ENCODE measurements around the gene DOCK2. TPM values are rescaled to one million over a fixed set of nuclear protein-coding genes. Genes with fewer than 3 reads are reported as not detected.
A peak's percentile ranks its signal among the peaks of the same experiment; 100 is the strongest.
"Not testable (repeated sequence)": the region's sequence is repeated elsewhere in the genome, so short reads cannot be mapped to it uniquely, and the experiment has no call there.

The DOCK2 gene
- total RNA-seq, 1 donor from 2014 or later: 0.17 TPM

DNA sequence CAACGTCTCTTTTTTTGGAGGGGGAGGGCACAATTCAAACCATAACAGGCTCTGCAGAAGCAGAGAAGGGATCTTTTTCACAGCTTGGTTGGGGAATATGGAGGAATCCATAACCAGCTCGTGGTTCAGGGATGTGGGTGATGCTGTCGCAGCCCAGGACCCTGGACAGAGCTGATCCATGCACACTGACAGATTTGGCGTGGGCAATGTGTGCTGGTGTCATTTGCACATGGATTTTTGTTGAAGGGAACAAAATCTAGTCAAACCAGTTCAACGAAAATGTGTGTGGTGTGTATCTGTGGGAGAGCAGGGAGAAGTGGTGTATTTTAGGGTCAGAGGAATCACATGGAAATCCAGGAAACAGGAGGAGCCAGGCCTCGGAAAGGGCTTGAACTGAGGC is 4.2 kb downstream of the DOCK2 start:
- DNase-seq: peak; percentile 38

DNA sequence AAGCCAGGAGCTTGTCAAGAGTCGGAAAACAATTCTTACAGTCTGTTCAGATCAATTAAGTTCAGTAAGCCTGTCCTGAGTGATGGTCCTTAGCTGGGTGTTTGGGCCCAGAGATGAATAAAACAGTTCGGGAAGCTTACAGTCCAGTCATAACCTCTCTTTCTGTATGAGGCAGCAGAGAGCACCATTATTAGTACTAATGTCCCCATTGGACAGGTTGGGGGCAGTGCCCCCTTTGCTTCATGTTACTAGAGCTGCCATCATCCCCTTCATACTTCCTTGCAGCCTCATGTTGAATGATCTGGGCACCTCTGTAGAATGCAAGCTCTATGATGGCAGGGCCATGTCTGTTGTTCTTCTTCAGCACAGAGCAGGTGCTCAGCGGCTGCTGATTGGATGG is 9.8 kb downstream of the DOCK2 start:
- no peak for DNase-seq

DNA sequence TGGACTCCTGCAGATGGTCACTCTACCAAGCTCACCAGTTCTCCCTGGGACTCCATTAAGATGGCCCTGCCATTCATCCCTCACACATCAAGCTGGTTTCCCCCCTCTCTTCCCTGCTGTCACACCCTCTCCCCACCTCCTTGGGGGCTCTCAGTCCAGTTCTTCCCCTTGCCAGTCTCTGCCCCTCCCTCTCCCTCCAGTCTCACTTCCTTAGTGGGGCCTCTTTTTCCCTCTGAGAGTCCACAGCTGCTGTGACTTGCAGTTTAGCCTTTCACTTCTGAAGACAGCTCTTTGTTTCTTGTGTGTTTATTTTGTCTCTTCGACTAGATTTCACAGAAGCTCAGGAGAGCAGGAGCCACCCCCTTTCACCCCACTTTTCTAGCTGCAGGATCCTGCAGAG is 10.5 kb downstream of the DOCK2 start:
- DNase-seq: no peak

DNA sequence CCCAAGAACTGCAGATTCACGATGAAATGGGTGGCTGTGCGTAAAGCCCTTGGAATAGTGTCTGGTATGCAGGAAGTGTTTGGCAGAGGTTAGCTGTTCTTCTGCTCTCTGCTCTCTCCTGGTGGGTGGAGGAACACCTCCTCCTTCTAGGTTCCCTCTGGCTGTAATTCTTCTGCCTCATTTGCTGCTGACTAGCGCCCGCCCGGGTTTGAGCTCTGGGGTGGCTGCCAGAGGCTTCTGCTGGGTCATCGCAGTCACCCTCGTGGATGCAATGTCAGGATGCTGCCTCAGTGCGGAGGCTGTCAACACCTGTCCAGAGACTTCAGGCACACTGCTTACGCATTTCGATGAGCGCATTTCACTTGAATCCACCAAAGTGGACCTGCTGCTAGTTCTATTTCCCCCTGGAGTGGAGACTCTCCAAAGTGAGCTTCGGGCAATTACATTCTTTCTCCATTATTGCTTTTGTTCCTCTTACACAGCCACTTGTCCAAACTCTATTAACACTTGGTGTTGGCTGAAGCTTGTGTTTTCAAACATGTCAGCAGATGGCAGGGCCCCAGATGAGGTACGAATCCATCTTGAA is 11.7 kb downstream of the DOCK2 start:
- DNase-seq: no peak

DNA sequence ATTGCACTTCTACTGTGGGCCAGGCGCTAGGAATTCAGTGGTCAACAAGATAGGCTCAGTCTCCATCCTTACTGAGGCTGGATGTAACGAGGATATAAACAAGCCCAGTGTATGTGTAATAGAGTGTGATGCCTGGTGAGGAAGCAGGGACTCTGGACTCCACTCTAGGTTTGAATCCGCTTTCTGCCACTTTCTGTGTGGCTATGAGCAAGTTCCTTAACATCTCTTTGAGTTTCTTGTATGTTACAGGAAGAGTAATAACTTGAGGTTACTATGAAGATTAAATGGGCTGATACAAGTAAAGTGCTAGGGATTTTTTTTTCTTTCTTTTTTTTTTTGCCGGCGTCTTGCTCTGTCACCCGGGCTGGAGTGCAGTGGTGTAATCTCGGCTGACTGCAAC is 12.4 kb downstream of the DOCK2 start:
- no peak for DNase-seq

DNA sequence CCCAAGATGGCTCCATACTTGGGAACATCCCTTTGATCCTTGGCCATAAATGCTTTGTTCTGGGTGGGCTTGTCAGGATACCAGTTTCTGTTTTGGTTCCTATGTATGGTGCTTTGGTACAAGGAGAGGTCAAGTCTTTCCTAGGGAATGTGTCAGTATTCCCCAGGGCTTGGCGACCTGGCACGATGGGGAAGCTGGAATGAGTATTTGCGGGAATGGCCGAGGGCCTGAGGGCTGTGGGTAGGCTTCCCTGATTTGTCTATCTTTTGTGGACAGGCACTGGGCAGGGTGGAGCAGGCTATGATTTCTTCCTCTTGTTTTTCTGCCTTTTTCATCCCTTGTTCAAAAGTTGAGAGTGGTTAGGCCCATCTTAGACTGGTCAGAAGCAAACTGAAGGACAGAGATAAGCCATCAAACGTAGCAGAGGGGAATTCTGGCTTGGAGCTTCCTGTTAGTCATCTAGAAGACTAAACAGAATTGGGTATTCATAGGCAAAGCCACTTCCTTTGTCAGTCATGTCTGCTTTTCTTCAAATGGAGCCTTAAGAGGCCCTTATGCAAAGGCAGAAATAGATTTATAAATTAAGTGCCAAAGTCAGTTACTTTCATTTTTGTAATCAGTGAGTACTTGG is 13.7 kb downstream of the DOCK2 start:
- DNase-seq: peak; percentile 48

DNA sequence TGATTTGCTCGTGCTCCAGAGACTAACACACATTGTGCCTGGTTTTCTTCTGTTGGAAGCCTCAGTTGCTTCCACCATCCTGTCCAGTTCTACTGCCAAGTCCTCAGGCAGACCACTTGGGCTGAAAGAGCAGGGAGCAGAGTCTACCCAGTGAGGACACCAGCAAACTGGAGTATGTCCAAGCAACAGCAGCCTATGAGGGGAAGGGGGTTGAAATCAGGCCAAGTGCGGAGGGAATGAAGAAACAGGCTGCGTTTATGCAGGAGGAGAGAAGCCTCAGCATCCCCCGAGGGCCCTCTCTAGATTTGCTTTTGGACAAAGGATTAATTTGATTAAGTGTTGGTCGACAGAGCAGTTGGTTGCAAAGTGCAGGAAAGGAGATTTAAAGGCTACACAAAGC is 14.5 kb downstream of the DOCK2 start:
- no peak for DNase-seq

DNA sequence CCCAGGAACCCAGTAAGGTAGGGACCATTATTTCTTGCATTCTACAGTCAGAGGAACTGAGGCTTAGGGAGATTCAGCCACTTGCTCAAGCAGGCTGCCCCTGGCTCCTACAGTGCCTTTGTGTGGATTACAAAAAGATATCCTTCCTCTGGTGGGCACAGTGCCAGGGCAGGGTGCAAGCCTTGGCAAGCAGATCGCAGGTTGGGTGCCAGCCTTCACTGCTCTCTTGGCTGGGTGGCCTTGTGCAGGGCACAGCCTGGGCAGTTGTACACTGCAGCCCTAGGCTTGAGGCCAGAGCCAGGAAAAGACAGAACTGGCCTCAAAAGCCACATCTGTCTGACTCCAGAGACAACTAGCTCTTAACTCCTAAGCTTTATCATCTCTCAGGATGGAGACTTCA is 15.0 kb downstream of the DOCK2 start:
- no peak for DNase-seq

DNA sequence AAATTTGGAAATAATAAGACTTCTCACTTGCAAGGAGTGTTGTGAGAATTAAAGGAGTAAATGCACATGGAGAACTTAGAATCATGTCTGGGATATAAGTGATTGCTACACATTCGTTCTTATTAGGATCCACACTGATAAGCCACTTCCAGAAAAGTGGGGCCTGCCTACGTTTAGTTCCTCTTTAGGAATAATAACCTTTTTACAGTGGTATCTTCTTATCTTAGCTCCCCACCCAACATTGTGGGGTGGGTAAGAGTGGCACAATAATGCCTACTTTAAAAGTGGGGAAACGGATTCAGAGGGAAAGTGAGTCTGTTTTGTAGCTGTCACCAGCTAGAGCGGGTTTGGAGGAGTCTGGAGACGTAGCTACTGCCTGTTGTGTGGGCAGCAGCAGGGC is 16.0 kb downstream of the DOCK2 start:
- no peak for DNase-seq

DNA sequence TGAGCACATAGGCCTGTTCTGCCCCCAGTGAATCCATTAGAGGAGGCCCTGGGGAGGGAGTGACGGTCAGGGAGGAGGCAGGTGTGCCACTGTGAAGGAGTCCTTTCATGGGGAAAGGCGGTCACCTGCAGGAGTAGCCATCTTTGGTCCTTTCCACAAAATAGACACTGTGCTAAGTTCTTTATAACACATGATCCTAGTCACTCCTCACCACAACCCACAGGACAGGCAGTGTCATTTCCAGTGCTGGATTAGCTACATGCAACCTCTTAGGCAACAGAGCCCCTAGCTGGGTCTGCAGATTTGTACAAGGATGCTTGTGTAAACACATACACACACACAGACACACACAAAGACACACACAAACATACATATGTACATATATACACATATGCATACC is 18.3 kb downstream of the DOCK2 start:
- DNase-seq: no peak

DNA sequence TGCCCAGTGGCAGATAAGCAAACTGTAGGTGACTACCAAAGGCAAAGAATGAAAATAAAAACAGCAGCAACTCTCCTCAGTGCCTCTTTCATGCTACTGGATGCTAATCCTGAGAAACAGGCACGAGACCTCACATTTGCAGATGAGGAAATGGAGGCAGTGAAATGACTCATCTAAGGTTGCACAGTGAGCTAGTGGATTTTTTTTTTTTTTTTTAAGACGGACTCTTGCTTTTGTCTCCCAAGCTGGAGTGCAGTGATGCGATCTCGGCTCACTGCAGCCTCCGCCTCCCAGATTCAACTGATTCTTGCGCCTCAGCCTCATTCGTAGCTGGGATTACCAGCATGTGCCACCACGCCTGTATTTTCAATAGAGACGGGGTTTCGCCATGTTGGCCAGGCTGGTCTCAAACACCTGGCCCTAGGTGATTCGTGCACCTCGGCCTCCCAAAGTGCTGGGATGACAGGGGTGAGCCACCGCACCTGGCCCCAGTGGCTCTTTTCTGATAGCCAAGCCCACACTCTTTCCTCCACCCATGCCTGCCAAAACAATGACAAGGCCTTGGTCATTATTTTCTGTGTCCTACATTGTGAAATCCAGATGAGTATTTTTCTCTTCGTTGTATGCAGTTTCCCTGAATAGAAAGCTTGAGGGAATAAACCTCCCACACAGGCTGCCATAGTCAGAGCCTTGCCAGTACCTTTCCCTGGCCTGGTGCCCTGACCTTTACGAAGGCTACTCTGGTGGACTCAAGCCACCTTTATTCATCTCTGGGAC is 19.2 kb downstream of the DOCK2 start:
- peak; percentile 24 for DNase-seq

DNA sequence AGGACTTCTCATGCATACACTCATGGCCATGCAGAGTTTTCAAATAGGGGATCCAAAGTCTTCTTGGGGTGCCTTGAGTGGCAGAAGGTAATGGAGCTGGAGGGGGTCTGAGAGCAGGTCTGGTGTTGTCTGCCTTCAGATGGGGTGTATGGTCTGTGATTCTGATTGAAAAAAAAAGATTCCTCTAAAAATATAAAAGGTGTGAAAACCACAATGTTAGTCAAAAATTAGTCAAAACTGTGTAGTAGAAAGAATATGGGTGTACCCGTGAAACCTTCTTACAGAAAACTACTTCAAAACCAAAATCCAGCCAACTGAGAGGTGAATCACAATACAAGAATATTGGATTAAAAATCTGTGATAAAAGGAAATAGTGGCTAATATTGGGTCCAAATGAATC is 20.1 kb downstream of the DOCK2 start:
- DNase-seq: no peak

DNA sequence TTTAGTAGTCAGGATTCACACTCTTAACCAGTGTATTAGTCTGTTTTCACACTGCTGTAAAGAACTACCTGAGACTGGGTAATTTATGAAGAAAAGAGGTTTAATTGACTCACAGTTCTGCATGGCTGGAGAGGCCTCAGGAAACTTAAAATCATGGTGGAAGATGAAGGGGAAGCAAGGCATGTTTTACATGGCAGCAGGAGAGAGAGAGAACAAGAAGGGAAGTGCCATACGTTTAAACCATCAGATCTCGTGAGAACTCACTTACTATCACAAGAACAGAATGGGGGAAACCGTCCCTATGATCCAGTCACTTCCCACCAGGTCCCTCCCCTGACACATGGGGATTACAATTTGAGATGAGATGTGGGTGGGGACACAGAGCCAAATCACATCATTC is 25.4 kb downstream of the DOCK2 start:
- DNase-seq: not testable (repeated sequence)

DNA sequence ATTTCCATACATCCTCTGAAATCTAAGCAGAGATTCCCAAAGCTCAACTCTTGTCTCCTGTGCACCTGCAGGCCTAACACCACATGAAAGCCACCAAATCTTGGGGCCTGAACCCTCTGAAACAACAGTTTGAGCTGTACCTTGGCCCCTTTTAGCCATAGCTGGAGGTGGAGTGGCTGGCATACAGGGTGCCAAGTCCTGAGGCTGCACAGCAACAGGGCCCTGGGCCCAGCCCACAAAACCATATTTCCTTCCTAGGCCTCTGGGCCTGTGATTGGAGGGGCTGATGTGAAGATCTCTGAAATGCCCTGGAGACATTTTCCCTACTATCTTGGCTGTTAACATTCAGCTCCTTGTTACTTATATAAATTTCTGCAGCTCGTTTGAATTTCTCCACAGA is 26.5 kb downstream of the DOCK2 start:
- DNase-seq: no peak

DNA sequence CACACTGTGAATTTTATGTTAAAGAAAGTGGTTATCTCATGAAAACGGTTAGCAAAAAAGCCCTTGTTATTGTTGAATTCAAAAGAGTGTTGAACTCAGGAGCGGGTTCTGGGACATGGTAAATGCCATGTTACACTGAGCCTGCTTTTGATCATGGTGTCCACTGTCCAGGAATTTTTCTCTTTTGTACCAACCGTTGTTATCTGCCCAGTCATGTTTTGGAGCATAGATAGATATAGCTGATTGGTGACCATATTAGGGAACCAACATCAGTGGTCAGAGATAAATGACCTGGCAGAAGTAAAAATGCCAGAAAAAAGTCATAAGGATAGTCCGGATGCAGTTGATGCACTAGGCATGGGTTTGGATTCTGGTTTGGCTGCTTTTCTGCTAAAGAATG is 29.3 kb downstream of the DOCK2 start:
- no peak for DNase-seq

DNA sequence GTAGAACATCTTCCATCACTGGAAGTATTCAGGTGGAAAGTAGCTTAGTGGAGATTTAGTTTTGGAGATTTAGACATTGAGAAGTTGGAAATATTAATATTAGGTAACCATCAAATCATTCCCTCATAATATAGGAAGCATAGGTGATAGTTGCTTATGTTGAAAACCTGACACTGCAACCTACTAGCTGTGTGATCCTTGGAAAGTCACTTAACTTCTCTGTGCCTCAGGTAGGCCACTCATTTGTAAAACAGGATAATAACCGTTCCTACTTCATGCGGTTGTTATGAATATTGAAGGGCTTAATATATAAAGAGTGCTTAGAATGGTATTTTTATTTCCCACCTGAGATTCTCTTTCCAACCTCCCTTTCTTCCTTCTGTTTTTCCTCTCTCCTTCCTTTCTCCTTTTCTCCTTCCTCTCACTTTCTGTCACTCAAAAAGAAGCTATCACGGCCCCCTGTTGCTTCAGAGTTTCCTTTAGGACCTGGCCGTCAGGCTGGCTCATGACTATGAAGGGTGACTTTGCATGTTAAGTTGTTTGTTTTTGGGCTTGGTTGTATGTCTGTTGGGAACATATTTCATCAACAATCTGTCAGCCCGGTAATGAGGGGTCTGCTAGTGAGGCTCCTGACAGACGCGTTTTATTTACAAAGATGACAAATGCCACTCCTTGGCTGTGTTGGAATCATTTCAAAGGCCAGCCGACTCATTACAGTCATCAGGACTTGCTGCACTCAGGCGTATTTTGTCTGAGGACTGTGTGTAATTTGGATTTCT is 31.0 kb downstream of the DOCK2 start:
- DNase-seq: no peak

DNA sequence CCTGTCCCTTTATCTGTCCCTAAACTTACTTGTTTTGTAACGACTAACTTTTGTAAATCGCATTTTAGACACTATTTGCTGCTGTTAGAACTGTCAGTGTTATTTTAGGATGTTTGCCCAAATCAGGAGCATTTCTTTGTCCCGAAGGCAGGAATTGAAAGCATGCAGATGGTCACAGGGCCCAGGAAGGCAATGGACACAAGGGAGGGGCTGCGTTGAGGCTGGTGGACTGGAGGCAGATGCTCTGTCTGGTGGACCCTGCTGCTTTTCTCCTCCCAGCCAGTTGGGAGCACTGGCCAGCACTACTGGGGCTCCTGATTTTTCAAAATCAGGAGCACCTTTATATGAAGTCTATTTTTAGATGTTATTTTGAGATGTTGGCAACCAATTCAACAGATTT is 31.7 kb downstream of the DOCK2 start:
- no peak for DNase-seq

DNA sequence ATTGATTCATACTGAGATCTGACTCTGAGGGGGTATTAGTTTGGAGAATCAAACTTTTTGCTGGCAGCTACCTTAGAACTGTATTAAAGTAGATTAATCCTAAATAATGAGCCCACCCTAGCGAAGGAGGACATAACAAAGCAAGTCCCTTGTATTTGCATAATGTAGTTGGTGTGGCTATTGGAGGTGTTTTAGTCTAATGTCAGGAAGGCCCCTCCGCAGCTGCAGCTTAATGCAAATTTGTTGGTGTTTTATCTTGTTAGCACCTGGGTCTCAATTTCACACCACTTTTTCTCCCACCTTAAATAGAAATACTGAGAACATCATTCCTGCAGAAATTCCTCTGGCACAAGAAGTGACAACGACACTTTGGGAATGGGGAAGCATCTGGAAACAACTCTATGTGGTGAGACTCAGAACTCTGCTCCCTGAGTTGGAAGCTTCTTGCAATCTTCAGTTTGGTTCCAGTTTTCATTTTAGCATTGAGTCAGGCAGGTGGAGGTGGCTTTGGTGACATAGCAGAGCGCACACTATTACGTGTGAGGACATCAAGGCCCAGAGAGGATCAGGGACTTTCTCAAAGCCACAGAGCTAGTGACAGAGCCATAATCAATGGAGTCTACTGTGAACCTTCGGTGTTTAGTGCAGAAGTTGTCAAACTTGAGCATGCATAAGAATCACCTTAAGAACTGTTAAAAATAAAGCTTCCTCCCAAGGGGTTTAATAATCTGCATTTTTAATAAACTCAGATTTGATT is 33.9 kb downstream of the DOCK2 start:
- DNase-seq: no peak

DNA sequence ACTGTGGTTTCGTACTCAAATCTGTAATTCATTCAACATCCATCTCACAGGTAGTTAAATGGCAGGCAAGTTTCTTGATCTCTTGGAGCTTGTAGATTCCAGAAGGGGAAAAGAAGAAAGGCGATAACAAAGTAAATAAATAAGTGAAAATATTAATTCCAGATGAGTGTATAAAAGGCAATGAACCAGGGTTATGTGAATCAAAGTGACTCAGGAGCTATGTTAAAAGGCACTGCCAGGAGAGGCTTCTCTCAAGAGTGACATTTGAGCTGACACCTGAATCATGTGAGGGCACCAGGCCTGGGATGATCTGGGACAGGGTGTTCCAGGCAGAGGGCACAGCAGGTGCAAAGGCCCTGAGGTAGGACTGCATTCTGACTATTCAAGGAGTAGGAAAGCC is 45.0 kb downstream of the DOCK2 start:
- DNase-seq: no peak

DNA sequence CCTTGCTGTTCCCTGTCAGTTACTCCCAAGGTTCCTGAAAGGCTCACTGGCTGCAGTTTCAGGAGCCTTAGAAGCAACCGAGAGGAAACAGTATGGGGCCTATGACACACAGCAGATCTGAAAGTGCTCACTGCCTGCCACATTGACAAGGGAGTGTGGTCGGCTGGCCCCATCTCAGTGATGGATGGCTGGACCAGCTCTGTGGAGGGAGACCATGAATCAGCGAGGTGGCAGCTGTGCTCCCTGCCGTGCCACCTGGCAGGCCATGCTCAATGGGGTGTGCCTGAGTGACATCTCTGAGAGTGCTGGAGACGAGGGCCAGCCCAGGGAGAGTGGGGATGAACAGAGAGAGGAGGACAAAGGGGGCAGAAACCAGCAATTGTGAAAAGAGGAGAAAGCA is 49.1 kb downstream of the DOCK2 start:
- no peak for DNase-seq

DNA sequence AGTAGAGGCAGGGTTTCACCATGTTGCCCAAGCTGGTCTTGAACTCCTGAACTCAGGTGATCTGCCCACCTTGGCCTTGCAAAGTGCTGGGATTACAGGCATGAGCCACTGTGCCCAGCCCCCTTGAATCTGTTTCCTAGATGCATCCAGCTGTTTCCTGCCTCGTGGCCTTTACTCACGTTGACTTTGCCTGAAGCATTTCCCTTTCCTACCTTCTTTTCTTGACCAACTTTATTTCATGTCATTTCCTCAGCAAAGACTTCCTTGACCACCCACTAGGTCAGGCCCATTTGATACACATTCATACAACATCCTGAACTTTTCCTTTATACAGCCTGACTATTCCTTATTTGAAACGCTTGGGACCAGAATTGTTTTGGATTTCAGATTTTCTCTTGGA is 51.0 kb downstream of the DOCK2 start:
- DNase-seq: peak; percentile 81

DNA sequence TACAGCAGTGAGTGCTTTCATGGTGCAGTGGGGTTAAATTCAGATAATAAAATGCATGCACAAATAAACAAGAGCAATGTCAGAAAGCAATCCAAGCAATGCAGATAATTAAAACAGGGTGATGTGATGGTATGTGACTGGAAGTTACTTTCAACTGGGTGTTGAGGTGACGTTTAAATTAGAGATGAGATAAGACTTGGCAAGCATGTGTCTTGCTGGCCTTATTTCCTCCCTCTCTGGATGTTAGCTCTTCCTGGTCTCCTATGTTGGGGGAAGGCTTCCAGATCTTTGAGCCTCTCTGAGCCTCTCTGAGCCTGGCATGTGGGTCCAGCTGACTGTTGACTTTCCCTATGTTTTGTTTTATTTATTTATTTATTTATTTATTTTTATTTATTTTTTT is 54.4 kb downstream of the DOCK2 start:
- no peak for DNase-seq

Data from dermis blood vessel endothelial cell (primary cell).